ENCODE measurements around the gene AMER2.

DNA sequence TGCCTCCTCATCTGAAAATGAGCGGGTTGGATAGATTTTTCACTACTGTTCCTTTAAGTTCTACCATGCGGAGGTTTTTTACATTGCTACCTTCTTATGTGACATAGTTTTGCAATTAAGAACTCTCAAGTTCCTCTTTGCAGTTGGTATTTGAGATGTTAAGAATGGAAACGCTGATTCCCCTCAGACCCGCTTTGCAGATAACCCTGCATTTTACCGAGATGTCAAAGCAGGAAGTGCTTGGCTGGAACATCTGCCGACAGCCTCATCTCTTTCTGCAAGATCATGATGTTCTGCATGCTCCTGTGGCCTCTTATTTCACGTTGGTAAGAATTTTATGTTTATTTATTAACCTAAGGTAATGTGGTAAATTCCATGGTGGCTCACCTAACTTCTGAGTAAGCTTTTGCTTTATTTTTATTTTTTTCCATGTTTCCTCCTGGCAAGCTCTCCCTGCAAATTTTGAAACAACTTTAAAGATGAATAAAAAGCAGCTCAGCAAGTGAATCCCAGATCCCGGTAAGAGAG, 53.6 kb downstream of the AMER2 start:
- no peak for TF ChIP-seq EZH2 (IDR thresholded peaks at IDR 0.05; ENCODE audit: borderline replicate concordance, insufficient read depth, low read length, poor library complexity, severe bottlenecking)
- TF ChIP-seq, protein P1, sequence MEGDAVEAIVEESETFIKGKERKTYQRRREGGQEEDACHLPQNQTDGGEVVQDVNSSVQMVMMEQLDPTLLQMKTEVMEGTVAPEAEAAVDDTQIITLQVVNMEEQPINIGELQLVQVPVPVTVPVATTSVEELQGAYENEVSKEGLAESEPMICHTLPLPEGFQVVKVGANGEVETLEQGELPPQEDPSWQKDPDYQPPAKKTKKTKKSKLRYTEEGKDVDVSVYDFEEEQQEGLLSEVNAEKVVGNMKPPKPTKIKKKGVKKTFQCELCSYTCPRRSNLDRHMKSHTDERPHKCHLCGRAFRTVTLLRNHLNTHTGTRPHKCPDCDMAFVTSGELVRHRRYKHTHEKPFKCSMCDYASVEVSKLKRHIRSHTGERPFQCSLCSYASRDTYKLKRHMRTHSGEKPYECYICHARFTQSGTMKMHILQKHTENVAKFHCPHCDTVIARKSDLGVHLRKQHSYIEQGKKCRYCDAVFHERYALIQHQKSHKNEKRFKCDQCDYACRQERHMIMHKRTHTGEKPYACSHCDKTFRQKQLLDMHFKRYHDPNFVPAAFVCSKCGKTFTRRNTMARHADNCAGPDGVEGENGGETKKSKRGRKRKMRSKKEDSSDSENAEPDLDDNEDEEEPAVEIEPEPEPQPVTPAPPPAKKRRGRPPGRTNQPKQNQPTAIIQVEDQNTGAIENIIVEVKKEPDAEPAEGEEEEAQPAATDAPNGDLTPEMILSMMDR (IDR thresholded peaks at IDR 0.05; ENCODE audit: poor library complexity, severe bottlenecking): no peak
- no peak for TF ChIP-seq POLR2AphosphoS5 (IDR thresholded peaks at IDR 0.05)
- no peak for TF ChIP-seq EP300 (conservative IDR thresholded peaks at IDR 0.05; ENCODE audit: poor library complexity, severe bottlenecking)
- no peak for TF ChIP-seq RAD21 (conservative IDR thresholded peaks at IDR 0.05)
- TF ChIP-seq, protein P2, sequence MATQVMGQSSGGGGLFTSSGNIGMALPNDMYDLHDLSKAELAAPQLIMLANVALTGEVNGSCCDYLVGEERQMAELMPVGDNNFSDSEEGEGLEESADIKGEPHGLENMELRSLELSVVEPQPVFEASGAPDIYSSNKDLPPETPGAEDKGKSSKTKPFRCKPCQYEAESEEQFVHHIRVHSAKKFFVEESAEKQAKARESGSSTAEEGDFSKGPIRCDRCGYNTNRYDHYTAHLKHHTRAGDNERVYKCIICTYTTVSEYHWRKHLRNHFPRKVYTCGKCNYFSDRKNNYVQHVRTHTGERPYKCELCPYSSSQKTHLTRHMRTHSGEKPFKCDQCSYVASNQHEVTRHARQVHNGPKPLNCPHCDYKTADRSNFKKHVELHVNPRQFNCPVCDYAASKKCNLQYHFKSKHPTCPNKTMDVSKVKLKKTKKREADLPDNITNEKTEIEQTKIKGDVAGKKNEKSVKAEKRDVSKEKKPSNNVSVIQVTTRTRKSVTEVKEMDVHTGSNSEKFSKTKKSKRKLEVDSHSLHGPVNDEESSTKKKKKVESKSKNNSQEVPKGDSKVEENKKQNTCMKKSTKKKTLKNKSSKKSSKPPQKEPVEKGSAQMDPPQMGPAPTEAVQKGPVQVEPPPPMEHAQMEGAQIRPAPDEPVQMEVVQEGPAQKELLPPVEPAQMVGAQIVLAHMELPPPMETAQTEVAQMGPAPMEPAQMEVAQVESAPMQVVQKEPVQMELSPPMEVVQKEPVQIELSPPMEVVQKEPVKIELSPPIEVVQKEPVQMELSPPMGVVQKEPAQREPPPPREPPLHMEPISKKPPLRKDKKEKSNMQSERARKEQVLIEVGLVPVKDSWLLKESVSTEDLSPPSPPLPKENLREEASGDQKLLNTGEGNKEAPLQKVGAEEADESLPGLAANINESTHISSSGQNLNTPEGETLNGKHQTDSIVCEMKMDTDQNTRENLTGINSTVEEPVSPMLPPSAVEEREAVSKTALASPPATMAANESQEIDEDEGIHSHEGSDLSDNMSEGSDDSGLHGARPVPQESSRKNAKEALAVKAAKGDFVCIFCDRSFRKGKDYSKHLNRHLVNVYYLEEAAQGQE (IDR thresholded peaks at IDR 0.05; ENCODE audit: borderline replicate concordance): no peak

Data from neural cell (in vitro differentiated cells).